ENCODE data around the gene COG4. TPM values are rescaled to one million over a fixed set of nuclear protein-coding genes. Genes with fewer than 3 reads are reported as not detected.

Gene COG4
- total RNA-seq, 4 donors from 2014 or later: 23.3 to 59.1 (median 29.6) TPM

DNA sequence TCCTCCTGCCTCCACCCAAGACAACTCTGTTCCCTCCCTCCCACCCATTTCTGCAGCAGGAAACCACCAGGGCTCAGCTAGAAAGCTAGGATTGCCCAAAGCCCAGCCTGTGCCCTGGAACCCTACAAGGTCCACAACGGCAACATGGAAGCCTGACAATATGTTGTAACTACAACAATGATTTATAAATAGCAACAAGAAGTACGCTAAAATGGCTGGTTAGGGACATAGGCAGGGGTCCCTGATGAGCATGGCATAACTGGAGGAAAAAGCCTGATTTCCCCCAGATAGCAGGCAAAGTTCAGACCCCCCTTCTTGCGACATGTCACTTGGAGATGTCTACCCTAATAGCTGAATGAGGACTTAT lies 91.0 kb downstream of the COG4 start:
- DNase-seq (ENCODE audit: low spot score) (no peak), ATAC-seq (ENCODE audit: low FRiP score) (no peak)
- TF ChIP-seq, protein P1, sequence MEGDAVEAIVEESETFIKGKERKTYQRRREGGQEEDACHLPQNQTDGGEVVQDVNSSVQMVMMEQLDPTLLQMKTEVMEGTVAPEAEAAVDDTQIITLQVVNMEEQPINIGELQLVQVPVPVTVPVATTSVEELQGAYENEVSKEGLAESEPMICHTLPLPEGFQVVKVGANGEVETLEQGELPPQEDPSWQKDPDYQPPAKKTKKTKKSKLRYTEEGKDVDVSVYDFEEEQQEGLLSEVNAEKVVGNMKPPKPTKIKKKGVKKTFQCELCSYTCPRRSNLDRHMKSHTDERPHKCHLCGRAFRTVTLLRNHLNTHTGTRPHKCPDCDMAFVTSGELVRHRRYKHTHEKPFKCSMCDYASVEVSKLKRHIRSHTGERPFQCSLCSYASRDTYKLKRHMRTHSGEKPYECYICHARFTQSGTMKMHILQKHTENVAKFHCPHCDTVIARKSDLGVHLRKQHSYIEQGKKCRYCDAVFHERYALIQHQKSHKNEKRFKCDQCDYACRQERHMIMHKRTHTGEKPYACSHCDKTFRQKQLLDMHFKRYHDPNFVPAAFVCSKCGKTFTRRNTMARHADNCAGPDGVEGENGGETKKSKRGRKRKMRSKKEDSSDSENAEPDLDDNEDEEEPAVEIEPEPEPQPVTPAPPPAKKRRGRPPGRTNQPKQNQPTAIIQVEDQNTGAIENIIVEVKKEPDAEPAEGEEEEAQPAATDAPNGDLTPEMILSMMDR (IDR thresholded peaks at IDR 0.05): no peak

DNA sequence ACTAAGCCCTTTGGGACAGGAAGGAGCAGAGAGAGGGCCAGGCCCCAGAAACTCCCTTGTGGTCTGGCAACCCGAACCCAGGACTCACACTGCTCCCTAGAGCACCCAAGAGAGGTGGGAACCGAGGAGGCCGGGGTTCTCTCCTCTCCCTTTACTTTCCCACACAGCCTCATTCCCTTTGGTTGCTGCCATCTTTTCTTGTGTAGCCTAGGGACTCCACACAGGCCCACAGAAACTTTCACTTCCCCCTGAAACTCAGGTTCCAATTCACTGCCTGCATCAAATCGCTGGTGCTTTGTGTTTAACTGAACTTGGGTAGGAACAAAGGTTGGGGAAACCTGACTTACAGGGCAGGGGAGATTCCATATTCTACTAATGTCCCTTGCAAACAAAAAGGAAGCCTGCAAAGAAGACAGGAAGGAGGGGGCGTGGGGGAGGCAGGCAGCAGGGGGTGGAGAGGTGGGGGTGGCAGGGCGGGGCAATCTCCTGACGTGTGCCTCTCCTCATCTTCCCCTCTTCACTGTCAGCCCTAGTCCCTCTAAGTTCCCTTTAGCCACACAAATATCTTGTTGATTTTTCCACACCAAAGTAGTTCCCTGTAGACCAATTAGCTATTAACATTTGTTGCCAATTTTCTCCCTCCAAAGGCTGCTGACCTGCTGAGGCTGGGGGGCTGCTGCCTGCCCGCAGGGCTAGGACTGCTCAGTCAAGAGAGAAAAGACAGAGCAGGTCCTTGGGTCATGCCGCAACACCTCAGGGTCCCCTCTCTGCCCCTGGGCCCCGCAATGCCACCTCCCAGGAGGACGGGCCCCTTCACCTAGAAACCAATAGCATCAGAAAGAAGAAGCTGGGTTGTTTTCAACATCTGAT lies 92.5 kb downstream of the COG4 start:
- no peak for ATAC-seq (ENCODE audit: low FRiP score)
- TF ChIP-seq, protein P1 (IDR thresholded peaks at IDR 0.05): no peak

More for the DNA sequence above, 92.5 kb downstream of the COG4 start:
- DNase-seq (ENCODE audit: low spot score): no peak

Small RNA genes within 50 kb of the gene (small RNA-seq; reads per million reads assigned to genes)
- 0.64 reads per million for gene RNU6-23P
- not detected for gene RPS27P26
- 345 reads per million, percentile 98 among the genes with 10 or more reads in this experiment for gene SNORD111
- 240 reads per million, percentile 97 among the genes with 10 or more reads in this experiment for gene SNORD111B

Other genes starting within 250 kb of the COG4 start
- 10 to 100 TPM; 69.9 to 91.5 (median 82.2) TPM for gene AARS1, start 234.0 kb downstream of the COG4 start, total RNA-seq
- gene DDX19B, start 224.4 kb downstream of the COG4 start, total RNA-seq: 10 to 100 TPM; 32.4 to 45.7 (median 34.2) TPM
- 10 to 100 TPM; 41.1 to 54.3 (median 51.5) TPM for gene DDX19A, start 176.7 kb downstream of the COG4 start, total RNA-seq
- 10 to 100 TPM in 3 of 4 donors, 1 to 10 TPM in 1; 9.6 to 31.7 (median 17.8) TPM for gene ST3GAL2, start 84.5 kb downstream of the COG4 start, total RNA-seq
- gene FCSK, start 69.0 kb downstream of the COG4 start, total RNA-seq: 10 to 100 TPM in 3 of 4 donors, 1 to 10 TPM in 1; 7.3 to 17.3 (median 12.8) TPM
- 100 to 1,000 TPM in 2 of 4 donors, 10 to 100 TPM in 2; 84.2 to 118 (median 95.6) TPM for gene SF3B3, start 262 bp upstream of the COG4 start, total RNA-seq
- 1 to 10 TPM in 3 of 4 donors, under 1 TPM in 1; 0.38 to 1.3 (median 1.2) TPM for gene IL34, start 123.0 kb upstream of the COG4 start, total RNA-seq
- gene MTSS2, start 162.5 kb upstream of the COG4 start, total RNA-seq: 10 to 100 TPM; 19.3 to 70.1 (median 32.4) TPM

Measured in omental fat pad (tissue), 4 donors.